ENCODE results near the gene CHURC1.

- TF ChIP-seq CTCF (conservative IDR thresholded peaks at IDR 0.05; ENCODE audit: low read depth, low read length) (no peak), POLR2A (IDR thresholded peaks at IDR 0.05; ENCODE audit: low read depth, low read length) (no peak), RAD21 (IDR thresholded peaks at IDR 0.05; ENCODE audit: low read length) (no peak), NFE2L2 (IDR thresholded peaks at IDR 0.05; ENCODE audit: low read depth, low read length) (no peak), MAZ (IDR thresholded peaks at IDR 0.05; ENCODE audit: borderline replicate concordance, low read depth, low read length) (no peak), BHLHE40 (IDR thresholded peaks at IDR 0.05; ENCODE audit: low read depth, low read length) (no peak), RFX5 (IDR thresholded peaks at IDR 0.05; ENCODE audit: low read depth, low read length) (no peak), MXI1 (IDR thresholded peaks at IDR 0.05; ENCODE audit: borderline replicate concordance, low read depth, low read length) (no peak), FOS (IDR thresholded peaks at IDR 0.05; ENCODE audit: low read depth, low read length) (no peak), MAFK (IDR thresholded peaks at IDR 0.05; ENCODE audit: low read depth, low read length) (no peak), SMC3 (IDR thresholded peaks at IDR 0.05; ENCODE audit: low read depth, low read length) (no peak), USF2 (IDR thresholded peaks at IDR 0.05; ENCODE audit: low read depth, low read length) (no peak), CEBPB (IDR thresholded peaks at IDR 0.05; ENCODE audit: low read depth, low read length) (no peak), RCOR1 (IDR thresholded peaks at IDR 0.05; ENCODE audit: insufficient replicate concordance, low read length) (no peak)
Measured at GRCh38 chr14:64867182-64867581, 47.1 kb upstream of the CHURC1 start.
